AG10803 (cell line): Measurements from ENCODE around the gene NAA80.
A peak's percentile ranks its signal among the peaks of the same experiment; 100 is the strongest.

ENCODE experiments used
- DNase-seq: peaks from one replicate; pipeline ENCODE4 v3.0.0; 2010; ENCODE audit warnings: low read depth
- H3K4me3 ChIP-seq: 2 replicates; pipeline ENCODE4 v1.5.1; 2011; ENCODE audit warnings: mild to moderate bottlenecking, low read length, control low read depth
- TF ChIP-seq, protein P1 (sequence below): conservative IDR thresholded peaks from 2 replicates; pipeline ENCODE4 v1.5.1; 2011; ENCODE audit warnings: mild to moderate bottlenecking, low read length, control low read depth, inconsistent platforms

NAA80 gene

DNA sequence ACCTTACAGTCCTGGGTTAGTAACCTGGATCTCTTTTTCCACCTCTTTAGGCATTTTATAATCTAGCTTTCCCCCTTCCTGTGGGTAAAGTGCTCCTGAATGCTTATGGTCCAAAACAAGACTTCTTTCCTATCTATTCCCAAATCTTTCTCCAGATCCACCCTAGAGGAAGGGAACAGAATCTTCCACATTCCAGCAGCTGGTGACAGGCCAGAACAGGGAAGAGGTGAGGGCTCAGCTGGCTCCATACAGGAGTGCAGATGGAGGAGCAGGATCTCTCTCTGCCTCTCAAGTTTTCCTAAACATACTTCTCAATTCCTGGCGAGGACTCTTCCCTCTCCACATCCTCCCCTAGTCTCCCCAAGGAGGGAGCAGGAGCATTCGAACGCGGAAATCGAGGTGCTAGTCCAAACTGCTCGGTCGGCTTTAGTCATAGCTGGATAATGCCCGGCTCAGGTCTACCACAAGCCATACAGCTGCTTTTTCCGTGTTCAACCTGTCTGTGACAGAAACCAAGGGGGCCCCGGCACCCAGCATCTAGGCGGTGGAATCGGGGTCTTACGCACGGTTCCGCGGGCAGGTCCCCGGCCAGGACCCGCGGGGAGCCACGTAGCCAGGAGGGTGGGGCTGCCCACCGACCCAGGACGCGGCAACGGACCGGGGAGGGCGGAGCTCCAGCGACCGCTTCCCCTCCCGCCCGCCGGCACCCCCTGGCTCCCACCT, 37.4 kb upstream of the NAA80 start:
- DNase-seq: peak; percentile 25
- TF ChIP-seq, protein P1, sequence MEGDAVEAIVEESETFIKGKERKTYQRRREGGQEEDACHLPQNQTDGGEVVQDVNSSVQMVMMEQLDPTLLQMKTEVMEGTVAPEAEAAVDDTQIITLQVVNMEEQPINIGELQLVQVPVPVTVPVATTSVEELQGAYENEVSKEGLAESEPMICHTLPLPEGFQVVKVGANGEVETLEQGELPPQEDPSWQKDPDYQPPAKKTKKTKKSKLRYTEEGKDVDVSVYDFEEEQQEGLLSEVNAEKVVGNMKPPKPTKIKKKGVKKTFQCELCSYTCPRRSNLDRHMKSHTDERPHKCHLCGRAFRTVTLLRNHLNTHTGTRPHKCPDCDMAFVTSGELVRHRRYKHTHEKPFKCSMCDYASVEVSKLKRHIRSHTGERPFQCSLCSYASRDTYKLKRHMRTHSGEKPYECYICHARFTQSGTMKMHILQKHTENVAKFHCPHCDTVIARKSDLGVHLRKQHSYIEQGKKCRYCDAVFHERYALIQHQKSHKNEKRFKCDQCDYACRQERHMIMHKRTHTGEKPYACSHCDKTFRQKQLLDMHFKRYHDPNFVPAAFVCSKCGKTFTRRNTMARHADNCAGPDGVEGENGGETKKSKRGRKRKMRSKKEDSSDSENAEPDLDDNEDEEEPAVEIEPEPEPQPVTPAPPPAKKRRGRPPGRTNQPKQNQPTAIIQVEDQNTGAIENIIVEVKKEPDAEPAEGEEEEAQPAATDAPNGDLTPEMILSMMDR: no peak; the same call in 1 of the 2 replicates
- H3K4me3 ChIP-seq: peak overlapping the region; percentile 94

- TF ChIP-seq, protein P1: no peak
- H3K4me3 ChIP-seq: no peak overlapping the region; the same call in 1 of the 2 replicates
- DNase-seq: no peak
These were observed 35.3 kb upstream of the NAA80 start for GRCh38 chr3:50334339-50335075.

DNA sequence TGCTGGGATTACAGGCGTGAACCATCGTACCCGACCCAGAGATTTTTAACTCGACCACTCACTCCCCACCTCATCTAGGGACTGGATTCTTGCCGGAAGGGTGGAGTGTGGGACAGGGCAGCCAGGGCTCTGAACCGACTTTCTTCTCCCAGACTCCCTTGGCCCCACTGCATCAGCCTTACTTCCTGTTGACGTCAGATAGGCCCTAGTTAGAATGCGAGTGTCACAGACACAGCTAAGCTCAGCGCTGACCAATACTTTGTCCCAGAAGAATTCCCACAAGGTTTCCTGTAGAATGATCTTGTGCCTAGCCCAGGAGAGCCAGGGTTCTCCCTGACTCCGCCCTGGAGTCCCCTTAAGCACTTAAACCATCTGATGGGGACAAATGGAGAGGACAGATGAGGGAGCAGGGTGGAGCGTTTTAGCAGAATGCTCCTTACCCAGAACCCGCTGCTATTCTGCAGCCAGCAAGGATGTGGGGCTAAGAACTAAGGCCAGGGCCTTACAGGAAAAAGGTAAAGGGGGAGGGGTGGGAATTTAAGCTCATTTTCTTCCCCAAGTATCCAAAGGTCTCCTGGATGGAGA, 34.6 kb upstream of the NAA80 start:
- peak; percentile 74 for DNase-seq
- H3K4me3 ChIP-seq: no peak overlapping the region; the same call in 1 of the 2 replicates
- TF ChIP-seq, protein P1: no peak

DNA sequence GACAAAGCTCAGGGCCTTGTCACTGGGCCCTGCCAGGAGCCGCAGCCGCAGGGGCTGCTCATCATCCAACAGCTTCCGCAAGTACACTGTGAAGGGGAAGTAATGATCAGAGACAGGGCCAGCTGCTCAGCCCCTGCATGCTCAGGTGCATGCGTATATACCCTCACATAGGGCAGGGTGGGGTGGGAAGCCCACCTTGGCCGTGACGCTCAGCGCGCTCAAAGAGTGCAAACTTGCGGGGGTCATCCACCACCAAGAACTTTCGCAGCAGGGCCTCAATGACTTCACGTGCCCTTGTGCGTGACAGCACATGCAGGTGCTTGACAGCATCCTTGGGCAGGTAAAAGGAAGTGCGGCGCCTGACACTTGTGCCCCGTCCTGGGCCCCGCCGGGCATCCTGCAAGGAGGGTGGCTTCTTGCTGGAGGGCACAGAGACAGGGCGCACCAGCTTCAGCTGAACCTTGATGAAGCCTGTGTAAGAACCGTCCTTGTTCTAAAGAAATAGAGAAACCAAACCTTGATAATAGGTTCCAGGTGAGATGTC, 32.2 kb upstream of the NAA80 start:
- DNase-seq: no peak
- H3K4me3 ChIP-seq: no peak overlapping the region
- TF ChIP-seq, protein P1: no peak

GRCh38 chr3:50330330-50330729, 31.1 kb upstream of the NAA80 start:
- TF ChIP-seq, protein P1: no peak
- no peak overlapping the region for H3K4me3 ChIP-seq
- no peak for DNase-seq

DNA sequence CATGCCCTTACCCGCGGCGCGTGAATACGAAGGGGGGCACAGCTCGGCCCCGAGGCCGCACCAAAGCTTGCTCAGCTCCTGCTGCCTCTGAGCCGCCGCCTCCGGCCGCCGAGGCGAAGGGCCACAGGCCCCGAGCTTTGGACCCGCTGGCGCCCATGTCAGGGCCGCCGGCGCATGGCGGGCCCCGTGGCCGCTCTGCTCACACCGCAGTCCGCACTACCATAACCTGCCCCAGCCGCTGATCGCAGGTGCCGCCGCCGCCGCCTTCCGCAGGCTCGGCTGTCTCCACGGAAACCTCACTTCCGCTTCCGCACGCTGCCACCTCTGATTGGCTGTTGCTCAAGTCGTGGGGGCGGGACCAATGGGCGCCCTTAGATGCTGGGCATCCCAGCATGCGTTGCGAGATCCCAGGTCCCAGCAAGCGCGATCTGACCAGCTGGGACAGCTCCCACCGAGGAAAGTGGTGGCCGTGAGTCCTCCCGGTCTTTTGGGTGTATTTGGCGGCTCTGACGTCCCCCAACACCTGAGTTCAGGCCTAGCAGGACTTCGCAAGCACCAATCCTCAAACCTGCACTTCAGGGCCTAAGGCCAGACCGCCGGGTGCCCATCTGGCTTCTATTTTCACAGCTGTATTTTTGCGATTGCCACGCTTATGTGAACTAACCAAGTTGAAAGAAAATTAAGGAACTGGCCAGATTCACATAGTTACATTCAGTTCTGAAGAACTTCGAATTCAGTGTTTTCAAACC, 28.9 kb upstream of the NAA80 start, which contains the start of gene TUSC2:
TUSC2 (minus strand) TSS at position 281 of the 749 bp plus-strand sequence; CDS start at position 157, 124 bp downstream.
- H3K4me3 ChIP-seq: peak within 1 kb of the TSS; percentile 80
- peak; percentile 94 for DNase-seq
- TF ChIP-seq, protein P1: no peak
